ENCODE data around the gene ANKH.

The ANKH gene

GRCh38 chr5:14733661-14734060 lies 137.9 kb downstream of the ANKH start:
- H3K27ac ChIP-seq (ENCODE audit: insufficient read depth, low read length, poor library complexity, severe bottlenecking) = no peak overlapping the region
- no peaks in the 10 kb centered on the region for H3K4me1 ChIP-seq (ENCODE audit: control insufficient read depth, insufficient read depth, low read length, poor library complexity, severe bottlenecking)
- peaks cover 14% of the 10 kb centered on the region for H3K36me3 ChIP-seq (ENCODE audit: control insufficient read depth, insufficient read depth, low read length)
- DNase-seq = no peak
- H3K4me3 ChIP-seq (ENCODE audit: insufficient read depth, low read depth, low read length, poor library complexity, severe bottlenecking) = no peak overlapping the region
- H3K9me3 ChIP-seq (ENCODE audit: control insufficient read depth, low read length) = no peaks in the 10 kb centered on the region
- H3K27me3 ChIP-seq (replicated peaks; ENCODE audit: control insufficient read depth, insufficient read depth, low read length, poor library complexity, severe bottlenecking) = no peaks in the 10 kb centered on the region

- peaks cover 10% of the 10 kb centered on the region for H3K36me3 ChIP-seq (ENCODE audit: control insufficient read depth, insufficient read depth, low read length)
- H3K9me3 ChIP-seq (ENCODE audit: control insufficient read depth, low read length) = no peaks in the 10 kb centered on the region
- H3K4me1 ChIP-seq (ENCODE audit: control insufficient read depth, insufficient read depth, low read length, poor library complexity, severe bottlenecking) = no peaks in the 10 kb centered on the region
- H3K27me3 ChIP-seq (replicated peaks; ENCODE audit: control insufficient read depth, insufficient read depth, low read length, poor library complexity, severe bottlenecking) = no peaks in the 10 kb centered on the region
- no peak overlapping the region for H3K4me3 ChIP-seq (ENCODE audit: insufficient read depth, low read depth, low read length, poor library complexity, severe bottlenecking)
- DNase-seq = no peak
- no peak overlapping the region for H3K27ac ChIP-seq (ENCODE audit: insufficient read depth, low read length, poor library complexity, severe bottlenecking)
These were observed 138.6 kb downstream of the ANKH start for GRCh38 chr5:14732991-14733390.

GRCh38 chr5:14730881-14731280 lies 140.7 kb downstream of the ANKH start:
- peaks cover 5% of the 10 kb centered on the region for H3K36me3 ChIP-seq (ENCODE audit: control insufficient read depth, insufficient read depth, low read length)
- no peak overlapping the region for H3K27ac ChIP-seq (ENCODE audit: insufficient read depth, low read length, poor library complexity, severe bottlenecking)
- H3K4me1 ChIP-seq (ENCODE audit: control insufficient read depth, insufficient read depth, low read length, poor library complexity, severe bottlenecking) = peaks cover 5% of the 10 kb centered on the region
- DNase-seq = no peak
- H3K27me3 ChIP-seq (replicated peaks; ENCODE audit: control insufficient read depth, insufficient read depth, low read length, poor library complexity, severe bottlenecking) = no peaks in the 10 kb centered on the region
- H3K9me3 ChIP-seq (ENCODE audit: control insufficient read depth, low read length) = no peaks in the 10 kb centered on the region
- no peak overlapping the region for H3K4me3 ChIP-seq (ENCODE audit: insufficient read depth, low read depth, low read length, poor library complexity, severe bottlenecking)

GRCh38 chr5:14730466-14730865 lies 141.1 kb downstream of the ANKH start:
- Histone ChIP-seq H3K27ac (ENCODE audit: insufficient read depth, low read length, poor library complexity, severe bottlenecking) (no peak overlapping the region), H3K36me3 (ENCODE audit: control insufficient read depth, insufficient read depth, low read length) (peaks cover 5% of the 10 kb centered on the region), H3K4me3 (ENCODE audit: insufficient read depth, low read depth, low read length, poor library complexity, severe bottlenecking) (no peak overlapping the region), H3K9me3 (ENCODE audit: control insufficient read depth, low read length) (no peaks in the 10 kb centered on the region), H3K27me3 (replicated peaks; ENCODE audit: control insufficient read depth, insufficient read depth, low read length, poor library complexity, severe bottlenecking) (no peaks in the 10 kb centered on the region), H3K4me1 (ENCODE audit: control insufficient read depth, insufficient read depth, low read length, poor library complexity, severe bottlenecking) (peaks cover 5% of the 10 kb centered on the region)
- DNase-seq = no peak

GRCh38 chr5:14729448-14730385 lies 141.9 kb downstream of the ANKH start:
- no peak overlapping the region for H3K4me3 ChIP-seq (ENCODE audit: insufficient read depth, low read depth, low read length, poor library complexity, severe bottlenecking)
- peaks cover 5% of the 10 kb centered on the region for H3K4me1 ChIP-seq (ENCODE audit: control insufficient read depth, insufficient read depth, low read length, poor library complexity, severe bottlenecking)
- no peak for DNase-seq
- H3K27me3 ChIP-seq (replicated peaks; ENCODE audit: control insufficient read depth, insufficient read depth, low read length, poor library complexity, severe bottlenecking) = no peaks in the 10 kb centered on the region
- peaks cover 12% of the 10 kb centered on the region for H3K36me3 ChIP-seq (ENCODE audit: control insufficient read depth, insufficient read depth, low read length)
- H3K27ac ChIP-seq (ENCODE audit: insufficient read depth, low read length, poor library complexity, severe bottlenecking) = no peak overlapping the region
- no peaks in the 10 kb centered on the region for H3K9me3 ChIP-seq (ENCODE audit: control insufficient read depth, low read length)

GRCh38 chr5:14728459-14728938 lies 143.1 kb downstream of the ANKH start:
- DNase-seq = no peak
- no peaks in the 10 kb centered on the region for H3K9me3 ChIP-seq (ENCODE audit: control insufficient read depth, low read length)
- no peaks in the 10 kb centered on the region for H3K27me3 ChIP-seq (replicated peaks; ENCODE audit: control insufficient read depth, insufficient read depth, low read length, poor library complexity, severe bottlenecking)
- no peak overlapping the region for H3K27ac ChIP-seq (ENCODE audit: insufficient read depth, low read length, poor library complexity, severe bottlenecking)
- peaks cover 7% of the 10 kb centered on the region for H3K36me3 ChIP-seq (ENCODE audit: control insufficient read depth, insufficient read depth, low read length)
- H3K4me3 ChIP-seq (ENCODE audit: insufficient read depth, low read depth, low read length, poor library complexity, severe bottlenecking) = no peak overlapping the region
- peaks cover 5% of the 10 kb centered on the region for H3K4me1 ChIP-seq (ENCODE audit: control insufficient read depth, insufficient read depth, low read length, poor library complexity, severe bottlenecking)

- Histone ChIP-seq H3K27me3 (replicated peaks; ENCODE audit: control insufficient read depth, insufficient read depth, low read length, poor library complexity, severe bottlenecking) (no peaks in the 10 kb centered on the region), H3K4me3 (ENCODE audit: insufficient read depth, low read depth, low read length, poor library complexity, severe bottlenecking) (no peak overlapping the region), H3K27ac (ENCODE audit: insufficient read depth, low read length, poor library complexity, severe bottlenecking) (no peak overlapping the region), H3K4me1 (ENCODE audit: control insufficient read depth, insufficient read depth, low read length, poor library complexity, severe bottlenecking) (peaks cover 5% of the 10 kb centered on the region), H3K36me3 (ENCODE audit: control insufficient read depth, insufficient read depth, low read length) (peaks cover 6% of the 10 kb centered on the region), H3K9me3 (ENCODE audit: control insufficient read depth, low read length) (no peaks in the 10 kb centered on the region)
- no peak for DNase-seq
These were observed 143.6 kb downstream of the ANKH start for GRCh38 chr5:14727928-14728458.

- peaks cover 5% of the 10 kb centered on the region for H3K4me1 ChIP-seq (ENCODE audit: control insufficient read depth, insufficient read depth, low read length, poor library complexity, severe bottlenecking)
- H3K9me3 ChIP-seq (ENCODE audit: control insufficient read depth, low read length) = no peaks in the 10 kb centered on the region
- H3K27ac ChIP-seq (ENCODE audit: insufficient read depth, low read length, poor library complexity, severe bottlenecking) = no peak overlapping the region
- no peaks in the 10 kb centered on the region for H3K27me3 ChIP-seq (replicated peaks; ENCODE audit: control insufficient read depth, insufficient read depth, low read length, poor library complexity, severe bottlenecking)
- DNase-seq = peak; percentile 25 to 61 (median 43)
- no peak overlapping the region for H3K4me3 ChIP-seq (ENCODE audit: insufficient read depth, low read depth, low read length, poor library complexity, severe bottlenecking)
- peaks cover 6% of the 10 kb centered on the region for H3K36me3 ChIP-seq (ENCODE audit: control insufficient read depth, insufficient read depth, low read length)
These were observed 144.1 kb downstream of the ANKH start for GRCh38 chr5:14727428-14727865.

GRCh38 chr5:14726066-14726838 lies 145.3 kb downstream of the ANKH start:
- Histone ChIP-seq H3K9me3 (ENCODE audit: control insufficient read depth, low read length) (no peaks in the 10 kb centered on the region), H3K27ac (ENCODE audit: insufficient read depth, low read length, poor library complexity, severe bottlenecking) (no peak overlapping the region), H3K27me3 (replicated peaks; ENCODE audit: control insufficient read depth, insufficient read depth, low read length, poor library complexity, severe bottlenecking) (no peaks in the 10 kb centered on the region), H3K36me3 (ENCODE audit: control insufficient read depth, insufficient read depth, low read length) (peaks cover 6% of the 10 kb centered on the region), H3K4me3 (ENCODE audit: insufficient read depth, low read depth, low read length, poor library complexity, severe bottlenecking) (no peak overlapping the region), H3K4me1 (ENCODE audit: control insufficient read depth, insufficient read depth, low read length, poor library complexity, severe bottlenecking) (peaks cover 5% of the 10 kb centered on the region)
- no peak for DNase-seq

All from effector memory CD4-positive, alpha-beta T cell (primary cell).